Hypothalamus (tissue), 51 donors: ENCODE results near the gene CDYL.
A peak's percentile ranks its signal among the peaks of the same experiment; 100 is the strongest.
"Not testable (repeated sequence)": the region's sequence is repeated elsewhere in the genome, so short reads cannot be mapped to it uniquely, and the experiment has no call there.

Source experiments
- DNase-seq, 51 donors: peaks; one replicate each; lab custom pipeline; 2025; lab: John Stamatoyannopoulos, UW

Gene CDYL

DNA sequence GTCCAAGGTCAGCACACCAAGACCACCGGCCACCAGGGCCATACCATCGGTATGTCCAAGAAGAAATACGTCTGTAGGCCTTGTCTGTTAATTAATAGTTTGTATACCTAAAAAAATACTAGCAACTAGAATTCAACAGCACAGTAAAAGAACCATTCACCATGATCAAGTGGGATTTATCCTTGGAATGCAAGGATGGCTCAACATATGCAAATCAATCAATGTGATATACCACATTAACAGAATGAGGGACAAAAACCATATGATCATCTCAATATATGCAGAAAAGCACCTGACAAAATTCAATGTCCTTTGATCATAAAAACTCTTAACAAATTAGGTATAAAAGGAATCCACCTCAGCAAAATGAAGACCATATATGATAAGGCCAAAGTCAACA is 203.2 kb downstream of the CDYL start:
- DNase-seq: no peak

DNA sequence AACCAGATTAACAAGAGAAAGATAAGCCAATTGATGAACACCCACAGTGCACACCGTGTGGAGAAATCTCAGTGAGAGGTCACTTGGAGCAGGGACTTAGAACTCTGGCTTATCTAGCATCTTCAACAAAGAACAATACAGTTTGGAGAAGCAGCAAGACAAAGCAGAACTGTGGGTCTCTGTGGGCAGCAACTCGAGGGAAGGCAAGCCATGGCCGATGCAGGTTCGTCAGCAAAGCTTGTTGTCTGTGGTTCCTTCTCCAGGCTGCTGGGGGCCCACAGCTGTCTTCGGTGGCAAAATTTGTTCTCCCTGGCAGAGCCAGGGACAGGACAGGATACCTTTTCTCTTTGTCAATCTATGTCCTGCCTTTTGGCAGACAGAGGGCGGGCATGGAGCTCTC is 205.6 kb downstream of the CDYL start:
- DNase-seq: no peak

DNA sequence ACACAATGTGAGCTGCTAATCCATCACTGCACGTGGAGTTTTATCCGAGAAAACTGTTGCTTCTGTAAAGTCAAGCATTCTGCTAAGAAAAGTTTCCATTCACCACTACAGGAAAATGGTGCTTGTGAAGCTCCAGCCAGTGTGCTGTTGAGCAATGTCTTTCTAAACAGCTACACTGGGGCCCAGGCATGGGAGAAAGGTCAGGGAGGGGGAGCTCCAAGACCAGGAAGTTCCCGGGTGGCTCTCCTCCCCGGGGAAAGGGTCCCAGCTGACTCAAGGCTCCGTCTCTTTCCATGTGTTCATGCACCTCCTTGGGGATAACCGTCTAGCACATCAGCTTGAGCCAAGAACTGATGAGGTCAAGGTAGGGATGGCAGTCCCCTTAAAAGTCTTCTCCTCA is 207.1 kb downstream of the CDYL start:
- no peak for DNase-seq

DNA sequence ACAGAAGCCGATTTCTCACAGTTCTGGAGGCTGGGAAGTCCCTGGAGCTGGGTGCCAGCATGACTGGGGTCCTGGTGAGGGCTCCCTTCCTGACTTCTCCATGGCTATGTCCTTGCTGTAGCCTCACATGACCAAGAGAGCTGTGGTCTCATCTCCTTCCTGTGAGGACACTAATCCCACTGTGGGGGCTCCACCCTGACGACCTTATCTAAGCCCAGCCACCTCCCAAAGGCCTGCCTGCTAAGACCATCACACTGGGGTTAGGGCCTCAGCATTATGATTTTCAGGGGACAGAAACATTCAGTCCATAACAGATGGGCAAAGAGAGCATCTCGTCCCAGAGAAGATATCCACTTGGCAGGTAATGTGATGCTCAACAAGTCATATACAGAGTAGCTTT is 210.8 kb downstream of the CDYL start:
- no peak for DNase-seq

DNA sequence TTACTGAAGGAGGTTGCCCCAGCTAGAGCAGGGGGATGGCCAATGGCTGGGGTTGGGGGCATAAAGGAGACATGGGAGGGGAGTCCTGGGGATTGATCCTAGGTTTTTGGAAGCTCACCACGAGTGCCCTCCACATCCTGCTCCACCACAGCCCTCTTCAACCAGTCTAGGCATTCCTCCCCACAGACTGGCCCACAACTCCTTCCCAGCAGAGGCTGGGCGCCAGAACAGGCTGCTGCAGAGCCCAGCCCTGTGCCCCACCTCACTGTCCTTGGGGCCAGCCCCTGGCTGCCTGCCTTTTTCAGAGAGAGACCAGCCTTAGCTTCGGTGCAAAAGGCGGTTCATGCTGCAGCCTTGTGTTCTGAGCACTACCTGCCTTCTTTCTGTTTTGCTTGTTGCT is 211.2 kb downstream of the CDYL start:
- DNase-seq: no peak

DNA sequence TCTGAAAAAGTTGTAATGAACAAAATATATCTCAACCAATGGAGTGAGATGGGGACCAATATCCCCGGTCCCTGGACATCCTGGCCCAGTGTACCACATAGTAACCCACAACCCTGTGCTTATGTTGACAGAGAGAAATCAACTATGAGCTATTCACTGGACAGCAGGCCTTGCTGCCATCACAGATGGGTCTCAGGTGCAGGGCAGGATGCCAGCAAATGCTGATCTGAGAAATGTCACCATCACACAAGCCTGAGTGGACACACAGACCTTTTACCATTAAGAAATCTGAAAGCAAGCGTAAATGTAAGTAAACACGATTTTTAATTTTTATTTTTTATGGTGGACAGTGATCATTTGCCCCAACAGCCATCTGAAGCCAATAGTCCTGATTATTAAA is 218.5 kb downstream of the CDYL start:
- no peak for DNase-seq

DNA sequence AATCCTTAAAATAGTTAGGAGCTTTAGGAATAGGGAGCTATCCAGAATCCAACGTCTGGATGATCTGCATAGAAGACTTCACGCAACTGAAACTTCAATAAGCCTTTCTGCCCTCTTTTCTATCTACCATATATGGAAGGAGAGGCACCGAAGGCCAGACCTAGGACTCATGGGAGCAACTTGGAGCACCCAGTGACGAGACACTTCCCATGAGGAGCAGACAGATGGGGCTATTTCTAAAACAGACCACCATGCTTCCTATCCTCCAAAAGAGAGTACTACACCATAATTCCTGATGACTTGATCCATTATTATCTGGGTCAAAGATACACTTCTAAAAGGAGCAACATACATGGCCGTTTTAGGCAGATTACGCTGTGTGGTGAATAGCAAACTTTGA is 221.7 kb downstream of the CDYL start:
- DNase-seq: no peak

DNA sequence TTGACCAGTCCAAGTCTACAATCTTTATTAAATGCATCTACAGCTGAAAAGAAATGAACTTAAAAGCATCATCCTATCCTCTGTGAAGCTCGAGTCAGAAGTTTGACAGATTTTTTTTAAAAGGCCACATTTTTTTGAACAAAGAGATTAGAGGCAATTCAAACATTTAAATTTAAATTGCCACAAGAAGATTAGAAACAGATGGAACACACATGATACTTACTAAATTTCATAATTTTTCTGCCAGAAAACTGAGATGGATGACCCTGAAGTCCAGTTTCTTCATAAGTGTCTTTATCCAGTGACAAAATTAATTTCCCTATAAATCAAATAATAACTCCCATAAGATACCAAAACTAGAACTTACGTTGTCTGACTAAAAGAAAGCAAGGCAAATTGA is 223.4 kb downstream of the CDYL start:
- no peak for DNase-seq

DNA sequence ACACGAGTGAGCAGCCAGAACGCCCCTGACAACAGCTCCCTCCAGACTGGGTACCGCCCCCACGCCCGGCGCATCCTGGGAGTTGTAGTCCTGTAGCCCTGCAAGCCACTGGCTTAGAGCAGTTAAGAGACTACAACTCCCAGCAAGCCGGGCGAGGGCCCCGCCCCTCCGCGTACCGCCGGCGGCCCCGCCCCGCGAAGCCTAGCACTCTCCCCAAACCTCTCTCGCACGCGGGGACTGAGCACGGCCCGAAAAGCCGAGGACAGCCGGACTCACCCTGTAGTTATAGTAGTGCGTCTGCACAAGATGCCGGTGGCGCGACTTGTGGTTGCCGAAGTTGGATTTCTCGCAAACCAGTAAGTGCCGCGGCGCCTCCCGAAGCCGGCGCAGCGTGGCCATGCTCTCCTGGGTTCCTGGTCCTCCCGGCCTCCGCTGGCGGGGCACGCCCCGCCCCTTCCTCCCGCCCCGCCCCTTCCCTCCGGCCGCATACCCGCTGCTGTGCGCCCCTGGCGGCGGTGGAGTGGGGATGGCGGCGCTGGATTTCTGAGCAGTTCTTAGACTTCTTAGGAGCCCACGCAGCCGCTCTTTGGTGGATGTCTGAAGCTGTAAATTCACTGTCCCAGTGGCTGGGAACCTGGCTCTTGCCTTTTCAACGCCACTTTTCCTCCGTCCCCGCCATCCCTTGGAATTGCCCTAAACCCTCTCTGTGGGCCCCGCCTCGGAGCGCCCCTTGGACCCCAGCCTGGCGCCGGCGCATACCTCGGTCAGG is 227.6 kb downstream of the CDYL start, which contains the start of gene RPP40:
Gene RPP40, minus strand, starts transcription at position 434 of the 769 bp plus-strand sequence. Its CDS starts 35 bp downstream, at position 399.
- peak; percentile 86 to 99 (median 96) for DNase-seq

DNA sequence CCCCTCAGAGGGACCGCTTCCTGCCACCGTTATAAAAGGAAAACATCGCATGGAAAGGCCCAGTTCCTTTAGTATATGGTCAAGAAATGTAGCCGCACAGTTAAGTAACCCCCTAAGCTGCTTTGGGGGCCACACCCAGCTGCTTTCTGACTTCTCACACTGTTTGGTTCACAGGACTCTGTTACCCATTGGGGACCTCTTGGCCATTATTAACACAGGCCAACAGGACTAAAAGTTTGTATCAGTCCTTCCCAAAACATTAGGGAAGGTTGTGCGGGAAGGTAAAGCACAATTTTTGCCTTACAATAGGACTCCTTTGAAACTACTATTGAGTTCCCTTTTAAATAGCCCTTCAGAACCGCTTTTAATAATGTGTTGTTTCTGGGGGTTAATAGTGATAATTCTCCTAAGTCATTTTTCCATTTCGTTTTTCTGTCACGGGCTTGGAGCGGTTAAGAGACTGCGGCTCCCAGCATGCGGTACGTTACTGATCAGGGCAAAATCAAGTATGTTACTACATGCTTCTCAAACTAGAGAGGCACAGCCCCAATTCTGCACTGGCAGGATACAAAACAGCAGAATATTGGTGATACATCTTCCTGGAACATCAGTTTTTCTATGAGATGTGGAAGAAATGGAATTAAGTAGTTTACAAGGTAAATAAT is 228.3 kb downstream of the CDYL start:
- DNase-seq: no peak

DNA sequence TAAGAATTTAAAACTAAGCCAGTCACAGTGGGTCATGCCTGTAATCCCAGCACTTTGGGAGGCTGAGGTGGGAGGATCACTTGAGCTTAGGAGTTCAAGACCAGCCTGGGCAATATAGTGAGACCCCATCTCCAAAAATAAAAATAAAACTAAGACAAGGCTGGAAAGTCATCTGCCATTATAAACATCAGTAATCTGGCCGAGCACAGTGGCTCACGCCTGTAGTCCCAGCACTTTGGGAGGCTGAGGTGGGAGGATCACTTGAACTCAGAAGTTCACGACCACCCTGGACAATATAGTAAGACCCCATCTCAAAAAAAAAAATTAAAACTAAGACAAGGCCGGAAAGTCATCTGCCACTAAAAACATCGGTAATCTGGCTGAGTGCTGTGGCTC is 228.8 kb downstream of the CDYL start:
- DNase-seq: not testable (repeated sequence)
